Endodermal cell (in vitro differentiated cells): ENCODE data around the gene ABCD2. TPM values are rescaled to one million over a fixed set of nuclear protein-coding genes. Genes with fewer than 3 reads are reported as not detected.
"Not testable (repeated sequence)": the region's sequence is repeated elsewhere in the genome, so short reads cannot be mapped to it uniquely, and the experiment has no call there.

Source experiments
- DNase-seq: peaks from one replicate; pipeline ENCODE4 v3.0.0-alpha.2; 2017
- H3K27ac ChIP-seq: 2 replicates; pipeline ENCODE4 v1.5.1; 2013; ENCODE audit warnings: mild to moderate bottlenecking, low read depth, low read length, moderate library complexity
- H3K27me3 ChIP-seq: 2 replicates; pipeline ENCODE4 v1.6.1; 2013; ENCODE audit warnings: mild to moderate bottlenecking, low read length, moderate library complexity; ENCODE audit not compliant: insufficient read depth, control insufficient read depth, poor library complexity, severe bottlenecking
- H3K36me3 ChIP-seq: 2 replicates; pipeline ENCODE4 v1.7.0; 2013; ENCODE audit warnings: mild to moderate bottlenecking, low read length, moderate library complexity; ENCODE audit not compliant: control insufficient read depth, insufficient read depth
- H3K4me1 ChIP-seq: one replicate; pipeline ENCODE4 v1.7.0; 2013; ENCODE audit warnings: low read length; ENCODE audit not compliant: control insufficient read depth, insufficient read depth
- H3K4me3 ChIP-seq: 2 replicates; pipeline ENCODE4 v1.5.1; 2013; ENCODE audit warnings: mild to moderate bottlenecking, low read length, moderate library complexity
- H3K9ac ChIP-seq: 2 replicates; pipeline ENCODE4 v1.6.1; 2013; ENCODE audit warnings: mild to moderate bottlenecking, low read length, moderate library complexity; ENCODE audit not compliant: poor library complexity, severe bottlenecking; ENCODE audit errors: extremely low read depth
- H3K9me3 ChIP-seq: 2 replicates; pipeline ENCODE4 v1.6.1; 2013; ENCODE audit warnings: mild to moderate bottlenecking, low read length, moderate library complexity; ENCODE audit not compliant: control insufficient read depth
- H3K27ac Mint-ChIP-seq: 2 replicates; pipeline ENCODE4 v1.8.0; 2020; ENCODE audit warnings: mixed read lengths
- H3K27me3 Mint-ChIP-seq: 2 replicates; pipeline ENCODE4 v1.8.0; 2021; ENCODE audit warnings: mild to moderate bottlenecking, mixed read lengths; ENCODE audit not compliant: insufficient read depth
- H3K36me3 Mint-ChIP-seq: 2 replicates; pipeline ENCODE4 v1.8.0; 2020; ENCODE audit warnings: low read depth, mixed read lengths
- H3K4me1 Mint-ChIP-seq: 2 replicates; pipeline ENCODE4 v1.8.0; 2020; ENCODE audit warnings: mixed read lengths
- H3K4me3 Mint-ChIP-seq: 2 replicates; pipeline ENCODE4 v1.8.0; 2020; ENCODE audit warnings: mild to moderate bottlenecking, moderate library complexity, mixed read lengths
- H3K9me3 Mint-ChIP-seq: 2 replicates; pipeline ENCODE4 v1.8.0; 2020; ENCODE audit warnings: mild to moderate bottlenecking, mixed read lengths
- WGBS, 2 experiments: methylation state at CpG; one replicate each; pipeline versions ENCODE4 v1.1.5 to v1.1.7; 2013; ENCODE audit warnings: missing lambda C conversion rate in 2 of 2, mixed read lengths in 1 of 2; ENCODE audit not compliant: insufficient coverage in 1 of 2, insufficient read length in 1 of 2; 5-methylcytosine and 5-hydroxymethylcytosine counted together
- total RNA-seq, 2 donors: library from RNA; stranded (reverse); fragmentation: NEBNext Ultra II Directional in 1 of 2; extraction: Animal tissue kit (Norgen Biotek cat#: 25700) in 1 of 2; gene quantifications; 2 replicates in 1 of 2; 3 replicates in 1 of 2; pipeline ENCODE4 v1.2.1, GENCODE V29; 2021
- TF ChIP-seq, protein P1 (sequence below): fragments of 200-600 bp; sonication (generic); conservative IDR thresholded peaks from 2 replicates; pipeline ENCODE4 v1.5.0; 2021; ENCODE audit warnings: antibody characterized with exemption, mild to moderate bottlenecking

Gene ABCD2
- total RNA-seq, 2 donors from 2014 or later = not detected

DNA sequence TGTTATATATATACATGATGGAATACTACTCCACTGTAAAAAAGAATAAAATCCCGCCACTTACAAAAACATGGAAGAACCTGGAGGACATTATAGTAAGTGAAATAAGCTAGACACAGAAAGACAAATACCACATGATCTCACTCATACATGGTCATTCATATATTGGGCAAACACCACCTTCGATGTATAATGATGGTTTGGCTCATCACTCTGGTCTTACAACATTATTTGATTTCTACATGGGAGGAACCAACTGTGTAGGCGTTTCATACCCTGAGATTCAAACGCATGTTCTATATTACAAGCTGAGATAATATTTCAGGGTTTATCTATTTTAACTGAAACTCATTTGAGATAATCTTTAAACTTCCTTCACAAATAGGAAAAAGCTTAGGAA, 48.3 kb downstream of the ABCD2 start:
- no peaks in the 10 kb centered on the region for H3K36me3 ChIP-seq
- H3K27ac Mint-ChIP-seq = no peak overlapping the region
- peaks cover 18% of the 10 kb centered on the region for H3K9me3 ChIP-seq
- no peak overlapping the region for H3K9ac ChIP-seq
- H3K27me3 ChIP-seq = peaks cover 58% of the 10 kb centered on the region
- H3K27ac ChIP-seq = no peak overlapping the region
- no peak for DNase-seq
- no peak overlapping the region for H3K4me3 Mint-ChIP-seq
- H3K36me3 Mint-ChIP-seq = no peaks in the 10 kb centered on the region
- WGBS, 2 experiments = 88 to 100% methylated on average over 1 to 3 of the region's 4 CpGs
- no peak overlapping the region for H3K4me3 ChIP-seq
- H3K4me1 ChIP-seq = no peaks in the 10 kb centered on the region
- peaks cover 27% of the 10 kb centered on the region for H3K27me3 Mint-ChIP-seq
- peaks cover 2% of the 10 kb centered on the region for H3K4me1 Mint-ChIP-seq
- TF ChIP-seq, protein P1, sequence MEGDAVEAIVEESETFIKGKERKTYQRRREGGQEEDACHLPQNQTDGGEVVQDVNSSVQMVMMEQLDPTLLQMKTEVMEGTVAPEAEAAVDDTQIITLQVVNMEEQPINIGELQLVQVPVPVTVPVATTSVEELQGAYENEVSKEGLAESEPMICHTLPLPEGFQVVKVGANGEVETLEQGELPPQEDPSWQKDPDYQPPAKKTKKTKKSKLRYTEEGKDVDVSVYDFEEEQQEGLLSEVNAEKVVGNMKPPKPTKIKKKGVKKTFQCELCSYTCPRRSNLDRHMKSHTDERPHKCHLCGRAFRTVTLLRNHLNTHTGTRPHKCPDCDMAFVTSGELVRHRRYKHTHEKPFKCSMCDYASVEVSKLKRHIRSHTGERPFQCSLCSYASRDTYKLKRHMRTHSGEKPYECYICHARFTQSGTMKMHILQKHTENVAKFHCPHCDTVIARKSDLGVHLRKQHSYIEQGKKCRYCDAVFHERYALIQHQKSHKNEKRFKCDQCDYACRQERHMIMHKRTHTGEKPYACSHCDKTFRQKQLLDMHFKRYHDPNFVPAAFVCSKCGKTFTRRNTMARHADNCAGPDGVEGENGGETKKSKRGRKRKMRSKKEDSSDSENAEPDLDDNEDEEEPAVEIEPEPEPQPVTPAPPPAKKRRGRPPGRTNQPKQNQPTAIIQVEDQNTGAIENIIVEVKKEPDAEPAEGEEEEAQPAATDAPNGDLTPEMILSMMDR = no peak
- peaks cover 28% of the 10 kb centered on the region for H3K9me3 Mint-ChIP-seq

DNA sequence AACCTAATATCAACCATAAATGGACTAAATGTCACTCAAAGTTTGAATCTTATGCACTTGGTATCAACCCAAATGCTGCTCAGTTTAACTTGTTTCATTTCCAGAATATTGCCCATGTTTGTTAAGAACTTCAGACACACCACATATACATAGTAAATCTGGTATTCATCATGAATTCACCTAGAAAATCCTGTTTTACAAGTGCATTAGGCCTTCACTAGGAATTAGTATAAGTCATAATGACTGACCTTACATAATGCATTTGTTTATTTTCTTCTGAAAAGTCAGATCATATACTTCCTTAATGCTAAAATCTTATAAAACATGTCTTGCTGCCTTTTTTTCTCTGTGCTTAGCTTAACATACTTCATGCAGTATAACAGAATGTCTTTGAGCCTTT, 66.1 kb downstream of the ABCD2 start:
- no peak for DNase-seq
- peaks cover 17% of the 10 kb centered on the region for H3K9me3 Mint-ChIP-seq
- no peaks in the 10 kb centered on the region for H3K36me3 Mint-ChIP-seq
- no peaks in the 10 kb centered on the region for H3K36me3 ChIP-seq
- TF ChIP-seq, protein P1 = no peak
- H3K9ac ChIP-seq = no peak overlapping the region
- no peaks in the 10 kb centered on the region for H3K27me3 Mint-ChIP-seq
- no peak overlapping the region for H3K27ac Mint-ChIP-seq
- H3K27me3 ChIP-seq = no peaks in the 10 kb centered on the region
- H3K4me3 Mint-ChIP-seq = no peak overlapping the region
- no peaks in the 10 kb centered on the region for H3K9me3 ChIP-seq
- no peak overlapping the region for H3K4me3 ChIP-seq
- no peak overlapping the region for H3K27ac ChIP-seq
- H3K4me1 ChIP-seq = no peaks in the 10 kb centered on the region
- H3K4me1 Mint-ChIP-seq = no peaks in the 10 kb centered on the region

DNA sequence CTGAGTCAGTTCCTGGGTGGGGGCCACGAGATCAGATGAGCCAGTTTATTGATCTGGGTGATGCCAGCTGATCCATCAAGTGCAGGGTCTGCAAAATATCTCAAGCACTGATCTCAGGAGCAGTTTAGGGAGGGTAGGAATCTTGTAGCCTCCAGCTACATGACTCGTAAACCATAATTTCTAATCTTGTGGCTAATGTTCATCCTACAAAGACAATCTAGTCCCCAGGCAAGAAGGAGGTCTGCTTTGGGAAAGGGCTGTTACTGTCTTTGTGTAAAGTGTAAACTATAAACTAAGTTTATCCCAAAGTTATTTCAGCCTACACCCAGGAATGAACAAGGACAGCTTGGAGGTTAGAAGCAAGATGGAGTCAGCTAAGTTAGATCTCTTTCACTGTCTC, 75.4 kb downstream of the ABCD2 start:
- not testable (repeated sequence) for H3K9me3 Mint-ChIP-seq, H3K4me1 ChIP-seq, H3K36me3 ChIP-seq, H3K27ac ChIP-seq, H3K9me3 ChIP-seq, H3K9ac ChIP-seq, H3K27me3 ChIP-seq, H3K36me3 Mint-ChIP-seq, H3K4me3 ChIP-seq, H3K27ac Mint-ChIP-seq, H3K4me1 Mint-ChIP-seq, H3K27me3 Mint-ChIP-seq, H3K4me3 Mint-ChIP-seq, DNase-seq
- WGBS, 2 experiments = 79 to 89% methylated on average over 1 of the region's 2 CpGs

DNA sequence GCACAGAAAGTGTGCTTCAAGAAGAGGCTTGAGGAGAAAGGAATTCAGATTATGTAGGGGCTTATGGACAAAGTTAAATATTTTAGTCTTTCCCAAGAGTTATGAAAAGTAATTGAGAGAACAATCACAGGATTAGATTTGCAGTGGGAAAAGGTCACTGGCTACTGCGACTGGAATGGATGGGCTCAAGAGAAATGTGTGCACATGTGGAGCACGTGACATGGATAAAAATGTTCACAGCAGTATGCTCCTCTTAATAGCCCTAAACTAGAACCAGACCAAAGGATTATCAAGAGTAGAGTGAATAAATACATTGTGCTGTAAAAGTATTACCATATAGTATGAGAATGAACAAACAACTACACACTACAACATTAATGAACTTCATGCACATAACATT, 78.1 kb downstream of the ABCD2 start:
- TF ChIP-seq, protein P1 = no peak
- no peaks in the 10 kb centered on the region for H3K27me3 ChIP-seq
- 98 to 100% methylated on average over 2 of the region's 2 CpGs for WGBS, 2 experiments
- DNase-seq = no peak
- no peaks in the 10 kb centered on the region for H3K36me3 Mint-ChIP-seq
- H3K4me1 ChIP-seq = no peaks in the 10 kb centered on the region
- no peaks in the 10 kb centered on the region for H3K9me3 Mint-ChIP-seq
- H3K4me3 Mint-ChIP-seq = no peak overlapping the region
- H3K36me3 ChIP-seq = no peaks in the 10 kb centered on the region
- H3K4me1 Mint-ChIP-seq = no peaks in the 10 kb centered on the region
- no peaks in the 10 kb centered on the region for H3K9me3 ChIP-seq
- H3K9ac ChIP-seq = no peak overlapping the region
- no peak overlapping the region for H3K27ac Mint-ChIP-seq
- H3K27me3 Mint-ChIP-seq = no peaks in the 10 kb centered on the region
- no peak overlapping the region for H3K4me3 ChIP-seq
- no peak overlapping the region for H3K27ac ChIP-seq
